HG03378 (cell line): ENCODE results near the gene IGFBP5.

Source experiments
- ATAC-seq: cut with Tn5 transposase; IDR thresholded peaks from one replicate; pipeline ENCODE4 v1.9.1; 2021; ENCODE audit warnings: mild to moderate bottlenecking, moderate library complexity; ENCODE audit not compliant: unreplicated experiment

Gene IGFBP5

DNA sequence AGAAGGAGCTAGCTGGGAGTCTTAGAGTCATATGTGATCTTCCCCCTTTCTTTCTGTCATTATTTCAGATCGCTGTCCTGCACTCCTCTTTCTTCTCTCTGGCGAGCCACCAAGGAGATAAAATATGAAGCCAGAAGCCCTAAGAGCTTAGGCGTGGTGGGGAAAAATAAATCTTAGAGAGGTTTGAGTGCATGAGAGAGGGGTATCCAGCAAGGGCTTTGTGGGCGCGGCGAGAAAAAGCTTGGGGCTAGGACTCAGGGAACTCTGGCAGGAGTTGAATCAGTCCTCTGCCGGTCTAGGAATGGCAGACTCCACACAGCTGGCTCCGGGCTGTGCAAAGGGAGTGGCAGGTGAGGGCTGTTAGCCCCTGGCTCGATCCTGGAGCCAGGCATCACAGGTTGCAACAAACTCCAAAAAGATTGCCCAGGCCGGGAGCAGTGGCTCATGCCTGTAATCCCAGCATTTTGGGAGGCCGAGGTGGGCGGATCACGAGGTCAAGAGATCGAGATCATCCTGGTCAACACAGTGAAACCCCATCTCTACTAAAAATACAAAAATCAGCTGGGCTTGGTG, 20.1 kb upstream of the IGFBP5 start:
- ATAC-seq, result no peak

DNA sequence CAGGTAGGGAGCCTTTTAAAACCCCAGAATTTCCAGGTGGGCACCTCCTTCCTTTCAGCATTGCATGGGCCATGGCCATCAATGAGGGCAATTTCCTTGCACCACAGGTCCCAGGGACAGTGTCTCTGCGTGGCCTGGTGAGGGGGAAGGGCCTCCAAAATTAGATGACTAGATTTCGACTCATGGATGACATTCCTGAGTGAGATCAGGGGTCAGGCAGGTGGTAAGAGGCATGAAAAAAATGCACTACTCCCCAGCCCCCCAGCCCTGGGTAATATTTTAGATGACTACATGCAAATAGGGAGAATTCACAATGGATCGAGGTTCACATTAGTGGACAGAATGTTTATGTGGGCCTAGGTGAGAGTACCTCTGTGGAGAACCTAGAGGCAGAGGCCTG, 19.0 kb upstream of the IGFBP5 start:
- no peak for ATAC-seq

DNA sequence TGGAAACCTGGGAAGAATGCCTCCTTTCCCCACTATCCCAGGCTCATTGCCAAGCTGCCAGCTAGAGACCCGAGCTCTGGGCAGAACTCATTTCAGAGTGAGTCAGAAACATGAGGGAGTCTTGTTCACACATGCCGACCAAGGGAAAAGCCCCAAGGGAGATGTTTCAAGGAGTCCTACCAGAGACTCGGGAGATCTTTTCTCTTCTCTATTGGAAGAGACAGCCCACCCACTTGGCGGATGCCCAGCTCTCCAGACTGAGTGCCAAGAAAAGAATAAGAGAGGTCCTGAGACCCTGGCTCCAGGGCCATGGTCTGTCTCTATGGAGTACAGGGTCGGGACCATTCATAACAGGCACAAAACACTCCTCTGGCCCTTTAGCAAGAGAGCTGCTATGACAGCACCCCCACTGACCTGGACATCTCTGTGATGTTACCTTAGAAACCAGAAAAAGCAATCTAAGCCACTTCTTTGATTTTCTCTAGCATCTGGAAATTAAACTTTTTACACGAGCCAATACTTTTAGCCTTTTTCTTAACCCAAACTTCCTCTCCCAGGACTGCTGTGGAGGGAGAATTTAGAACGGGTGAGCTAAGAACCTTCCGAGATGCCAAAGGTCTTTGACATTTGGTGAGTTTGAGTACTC, 18.5 kb upstream of the IGFBP5 start:
- no peak for ATAC-seq

DNA sequence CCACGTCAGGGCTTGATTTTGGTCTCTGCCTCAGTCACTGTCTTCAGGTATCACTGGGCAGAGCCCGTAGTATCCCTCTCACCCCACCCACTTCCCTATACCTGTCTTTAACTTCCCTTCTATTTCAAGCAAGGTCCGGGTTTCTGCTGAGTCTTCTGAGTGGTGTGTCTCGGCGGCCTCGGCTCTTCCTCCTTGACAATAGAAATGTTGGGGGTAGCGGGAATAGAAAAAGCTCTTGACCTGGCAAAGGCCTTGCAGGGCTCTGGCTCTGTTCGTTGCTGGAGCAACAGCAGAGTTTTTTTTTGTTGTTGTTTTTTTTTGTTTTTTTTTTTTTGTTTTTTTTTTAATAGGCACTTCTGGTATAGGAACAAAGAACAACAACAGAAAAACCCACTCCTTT, 16.0 kb upstream of the IGFBP5 start:
- no peak for ATAC-seq

DNA sequence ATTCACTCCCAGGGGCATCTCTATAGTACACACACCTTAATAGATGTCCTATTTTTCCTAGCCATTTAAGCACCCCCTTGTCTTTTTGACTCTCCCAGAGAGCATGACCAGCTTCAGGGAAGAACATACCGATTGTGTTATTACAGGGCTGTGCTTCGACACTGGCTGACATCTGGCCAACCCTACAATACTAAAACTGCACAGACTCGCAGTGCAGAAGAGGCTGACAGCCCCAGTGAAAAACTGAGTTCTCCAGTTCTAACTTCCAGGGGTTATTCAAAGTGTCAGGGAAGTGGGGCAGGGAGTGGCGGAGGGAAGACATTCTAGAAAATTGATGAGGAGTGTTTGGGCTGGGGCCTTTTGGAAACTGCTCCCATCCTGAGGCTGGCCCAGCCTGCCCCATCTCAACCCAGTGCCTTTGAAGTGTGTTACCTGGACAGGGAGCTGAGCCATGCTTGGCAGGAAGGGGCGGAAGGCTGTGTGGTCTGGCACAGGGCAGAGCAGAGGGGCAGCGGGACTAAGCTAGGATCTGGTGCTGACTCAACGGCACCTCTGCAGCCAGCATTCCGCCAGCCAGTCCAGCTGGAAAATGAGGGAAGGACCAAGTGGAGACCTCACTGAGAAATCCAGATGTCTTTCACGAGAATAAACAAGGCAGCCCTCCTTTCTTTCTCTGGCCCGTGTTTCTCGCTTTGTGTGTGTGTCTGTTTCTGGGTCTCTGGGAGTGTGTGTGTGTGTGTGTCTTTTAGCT, 15.4 kb upstream of the IGFBP5 start:
- no peak for ATAC-seq

DNA sequence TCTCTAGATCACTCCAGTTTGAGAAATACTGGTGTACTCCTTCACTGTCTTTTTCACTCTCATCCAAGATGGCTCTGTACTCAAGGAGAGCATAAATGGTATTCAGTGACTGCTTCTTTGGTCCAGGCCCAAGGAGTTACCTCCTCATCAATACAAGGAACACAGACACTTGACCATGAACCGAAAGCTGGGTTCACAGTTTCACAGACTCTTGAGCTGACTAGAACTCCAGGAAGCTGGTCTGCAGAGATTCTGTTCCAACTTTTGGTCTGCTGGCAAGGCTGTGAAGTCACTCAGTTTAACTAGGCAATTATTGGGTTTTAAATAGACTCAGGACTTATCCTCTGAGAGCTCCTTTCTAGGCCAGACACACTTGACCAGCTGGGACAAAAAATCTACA, 7.4 kb upstream of the IGFBP5 start:
- no peak for ATAC-seq

DNA sequence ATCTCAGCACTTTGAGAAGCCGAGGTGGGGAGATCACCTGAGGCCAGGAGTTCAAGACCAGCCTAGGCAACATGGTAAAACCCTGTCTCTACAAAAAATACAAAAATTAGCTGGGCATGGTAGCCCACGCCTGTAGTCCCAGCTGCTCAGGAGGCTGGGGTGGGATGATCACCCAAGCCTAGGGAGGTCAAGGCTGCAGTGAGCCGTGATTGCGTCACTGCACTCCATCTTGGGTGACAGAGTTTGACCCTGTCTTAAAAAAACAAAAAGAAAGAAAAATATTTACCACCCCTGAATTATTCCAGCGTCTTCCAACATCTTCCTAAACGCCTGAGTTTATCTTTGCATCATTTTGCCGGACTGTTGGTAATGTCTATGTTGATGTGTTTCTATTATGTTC, 6.2 kb upstream of the IGFBP5 start:
- ATAC-seq, result no peak

DNA sequence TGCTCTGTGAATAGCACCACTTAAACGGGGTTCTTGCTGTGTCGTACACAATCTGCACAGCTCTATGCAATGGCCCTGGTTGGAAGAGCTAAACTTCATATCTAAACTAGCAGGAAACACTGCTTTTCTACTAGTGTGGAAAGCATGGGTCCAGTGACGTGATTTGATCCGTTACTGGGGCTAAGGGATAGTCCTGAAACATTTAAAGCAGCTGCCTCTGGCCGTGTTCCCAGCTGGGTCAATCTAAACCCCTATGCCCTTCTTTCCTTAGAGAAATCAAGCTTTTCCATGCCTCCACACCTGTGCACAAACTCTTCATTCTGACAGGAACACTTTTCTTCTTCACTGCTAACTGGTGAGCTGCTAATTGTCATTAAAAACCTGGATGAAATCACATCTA, 5.4 kb upstream of the IGFBP5 start:
- no peak for ATAC-seq

DNA sequence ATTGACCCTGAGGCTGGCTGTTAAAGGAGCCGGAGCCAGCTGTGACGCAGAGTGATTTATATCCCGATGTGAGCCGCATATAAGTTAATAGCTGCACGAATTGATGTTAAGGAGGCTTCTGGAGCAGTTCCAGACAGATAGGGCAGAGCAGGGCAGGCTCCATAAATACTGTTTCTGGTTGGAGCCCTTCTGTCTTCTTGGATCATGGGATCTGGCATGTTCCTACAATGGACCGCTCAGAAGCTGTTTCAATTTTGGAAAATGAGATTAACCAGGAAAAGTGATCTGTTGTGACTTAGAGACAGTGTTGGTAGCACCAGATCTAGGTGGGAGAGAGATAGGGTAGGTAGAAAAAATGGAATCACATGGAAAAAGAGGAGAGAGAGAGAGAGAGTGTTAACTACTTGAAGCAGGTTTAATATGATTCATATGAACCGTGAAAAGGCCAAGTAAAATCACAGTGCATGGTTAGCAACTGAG, 4.8 kb upstream of the IGFBP5 start:
- no peak for ATAC-seq

DNA sequence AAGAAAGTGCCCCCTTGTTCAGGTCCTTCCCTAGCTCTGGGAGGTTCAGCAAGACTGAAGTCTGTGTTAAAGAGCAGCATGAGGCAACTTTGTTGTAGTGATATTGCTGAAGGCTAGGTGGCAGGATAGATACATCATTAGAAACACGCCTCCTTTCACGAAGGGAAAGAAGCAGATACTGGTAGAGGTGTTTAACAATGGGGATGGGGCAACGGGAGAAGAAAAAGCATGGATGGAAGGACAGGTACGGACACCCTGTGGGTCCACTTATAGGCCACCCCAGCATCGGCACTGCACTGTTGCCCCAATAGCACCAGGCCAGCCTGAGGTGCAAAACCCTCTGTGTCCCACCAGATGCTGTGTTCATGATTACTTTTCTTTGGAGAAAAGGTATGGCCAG, 3.5 kb upstream of the IGFBP5 start:
- ATAC-seq, result no peak

DNA sequence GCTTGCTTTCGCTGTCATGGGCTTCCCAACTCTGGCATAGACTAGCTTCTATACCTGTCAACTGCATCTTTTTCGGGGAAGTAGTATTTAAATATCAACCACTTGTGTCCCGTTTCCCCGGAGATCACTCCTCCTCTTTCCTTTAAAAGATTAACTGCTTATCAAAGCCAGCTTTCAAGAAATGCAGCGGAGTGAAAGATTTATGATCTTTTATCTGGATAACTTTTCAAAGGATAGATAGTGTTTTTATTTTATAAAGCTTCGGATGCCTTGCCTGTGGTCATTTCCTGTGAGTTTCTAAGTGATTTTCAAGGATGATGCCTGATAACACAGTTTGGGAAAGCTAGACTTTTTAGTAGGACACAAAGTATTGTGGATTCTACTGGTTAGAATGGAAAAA, 2.9 kb upstream of the IGFBP5 start:
- ATAC-seq, result no peak

DNA sequence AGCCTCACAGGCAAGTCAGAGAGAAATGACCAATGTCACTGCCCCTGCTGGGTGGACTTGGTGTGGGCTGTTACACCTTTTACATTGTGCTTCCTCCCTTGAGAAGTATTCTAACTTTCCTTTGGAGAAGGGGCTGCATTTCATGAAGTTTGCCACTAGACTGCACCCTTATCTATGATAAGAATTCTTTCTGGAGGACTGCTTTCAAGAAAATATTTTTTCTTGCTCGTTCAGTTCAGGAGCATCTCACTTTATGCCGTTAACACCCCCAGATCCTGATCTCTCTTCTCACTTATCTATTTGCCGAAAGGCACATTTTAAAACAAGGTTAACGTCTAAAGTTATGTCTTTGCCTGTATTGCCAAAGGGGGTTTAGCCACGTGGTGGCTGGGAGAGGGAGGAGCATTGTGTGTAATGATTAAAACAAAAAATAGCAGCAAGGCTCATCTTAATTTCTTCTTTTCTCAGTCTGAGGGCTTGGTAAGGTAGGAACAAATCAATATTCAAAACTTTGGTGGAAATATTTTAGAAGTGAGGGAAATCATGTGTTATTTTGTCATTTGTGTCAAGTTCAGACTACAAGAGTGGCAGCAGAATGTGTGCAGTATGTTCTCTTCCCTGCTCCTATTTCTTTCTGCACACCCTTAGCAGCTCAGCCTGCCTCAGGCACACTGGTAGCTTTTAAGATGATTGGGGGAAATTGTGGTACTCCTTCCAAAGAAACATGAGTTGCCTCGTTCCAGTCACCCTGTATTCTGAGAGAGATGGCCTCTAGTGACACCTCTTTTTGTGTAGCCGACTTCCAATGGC, 1.6 kb upstream of the IGFBP5 start:
- ATAC-seq, result no peak

DNA sequence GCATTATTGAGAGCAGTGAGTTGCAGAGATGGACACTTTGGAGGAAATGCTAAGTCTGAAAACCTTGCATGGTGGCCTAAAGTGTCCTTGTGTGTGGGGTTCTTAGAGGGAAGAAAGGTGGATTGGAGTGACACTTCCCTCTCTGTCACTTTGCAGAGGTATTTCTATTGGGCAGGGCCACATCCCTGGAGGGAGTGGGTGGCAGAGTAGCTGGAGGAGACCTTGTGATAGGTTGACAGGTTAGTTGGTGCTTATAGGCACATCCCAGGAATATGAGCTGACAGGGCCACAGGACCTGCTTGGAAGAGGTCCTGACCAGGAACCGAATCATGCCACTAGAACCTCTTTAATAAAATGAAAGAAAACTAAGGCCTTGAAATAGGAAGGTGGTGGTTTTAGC, 972 bp upstream of the IGFBP5 start:
- no peak for ATAC-seq

DNA sequence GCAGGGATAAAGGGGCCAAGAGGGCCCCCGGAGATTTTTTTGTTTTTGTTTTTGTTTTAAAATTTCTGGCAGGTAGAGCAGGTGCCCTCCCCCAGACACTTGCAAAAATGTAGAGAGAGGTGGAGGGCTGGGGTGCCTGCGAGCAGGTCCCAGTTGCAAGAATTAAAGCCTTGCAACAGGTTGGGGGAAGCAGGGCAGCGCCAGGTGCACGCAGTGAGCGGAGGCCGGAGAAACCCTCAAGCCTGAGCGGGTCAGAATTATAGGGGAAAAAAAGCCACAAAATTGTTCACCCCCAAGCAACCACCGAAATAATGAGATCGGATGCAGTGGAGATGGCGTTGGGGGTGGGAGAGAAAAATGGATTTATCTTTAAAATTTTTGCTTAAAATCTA, 527 bp downstream of the IGFBP5 start:
- no peak for ATAC-seq

DNA sequence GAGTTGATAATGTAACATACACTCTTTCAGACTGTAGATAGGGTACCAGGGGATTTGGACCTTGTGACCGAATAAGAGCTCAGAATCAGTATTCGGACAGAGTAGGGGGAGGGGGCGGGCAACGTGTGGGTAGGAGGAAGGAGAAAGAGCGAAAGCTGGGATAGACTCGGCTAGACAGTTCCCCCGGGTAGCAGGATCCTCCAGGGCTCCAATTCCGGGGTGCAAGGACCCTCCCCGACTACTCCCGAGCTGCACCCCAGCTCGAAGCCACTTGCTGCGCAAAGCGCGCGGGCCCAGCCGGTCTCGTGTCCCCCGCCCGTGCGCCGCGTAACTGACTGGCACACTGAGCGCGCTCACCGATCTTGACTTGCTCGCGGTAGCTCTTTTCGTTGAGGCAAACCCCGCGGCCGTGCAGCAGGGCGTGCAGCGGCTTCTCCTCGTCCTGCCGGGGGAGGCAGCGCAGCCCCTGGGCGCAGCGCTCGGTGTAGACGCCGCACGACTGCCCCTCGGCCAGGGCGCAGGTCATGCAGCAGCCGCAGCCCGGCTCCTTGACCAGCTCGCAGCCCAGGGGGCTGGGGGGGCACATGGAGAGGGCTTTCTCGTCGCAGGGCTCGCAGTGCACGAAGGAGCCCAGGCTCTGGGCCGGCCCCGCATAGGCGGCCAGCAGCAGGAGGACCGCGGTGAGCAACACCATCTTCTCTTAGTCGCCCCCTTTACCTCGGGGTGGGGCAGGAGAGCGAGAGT, 1.1 kb downstream of the IGFBP5 start:
- no peak for ATAC-seq

DNA sequence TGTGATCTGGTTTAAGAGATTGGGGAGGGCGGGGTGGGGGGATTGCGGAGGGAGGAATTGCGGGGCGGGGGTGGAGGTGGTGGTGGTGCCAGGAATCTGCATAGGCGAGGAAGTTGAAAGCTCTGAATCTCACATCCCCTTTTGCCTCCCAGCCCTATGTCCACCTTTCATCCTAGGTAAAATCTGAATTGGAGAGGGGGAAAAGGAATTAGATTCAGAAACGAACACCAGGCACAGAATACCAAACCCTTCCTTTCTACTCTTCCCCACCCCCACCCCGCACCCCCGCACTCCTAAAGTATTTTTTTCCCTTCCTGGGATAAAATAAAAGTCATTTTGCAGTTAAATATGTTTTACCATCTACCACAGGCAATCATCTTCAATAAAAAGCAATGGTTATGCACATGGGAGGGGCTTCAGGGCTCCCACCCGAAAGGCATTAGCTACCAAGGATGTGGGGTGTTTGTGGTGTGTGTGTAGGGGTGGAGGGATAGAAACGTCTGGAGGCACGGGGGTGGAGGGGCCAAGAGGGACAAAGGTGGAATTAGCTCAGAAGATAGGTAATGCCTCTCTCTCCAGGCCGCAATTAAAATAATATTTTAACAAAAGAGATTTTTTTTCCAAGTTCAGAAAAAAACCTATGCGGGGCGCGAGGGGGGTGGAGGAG, 1.8 kb downstream of the IGFBP5 start:
- no peak for ATAC-seq

DNA sequence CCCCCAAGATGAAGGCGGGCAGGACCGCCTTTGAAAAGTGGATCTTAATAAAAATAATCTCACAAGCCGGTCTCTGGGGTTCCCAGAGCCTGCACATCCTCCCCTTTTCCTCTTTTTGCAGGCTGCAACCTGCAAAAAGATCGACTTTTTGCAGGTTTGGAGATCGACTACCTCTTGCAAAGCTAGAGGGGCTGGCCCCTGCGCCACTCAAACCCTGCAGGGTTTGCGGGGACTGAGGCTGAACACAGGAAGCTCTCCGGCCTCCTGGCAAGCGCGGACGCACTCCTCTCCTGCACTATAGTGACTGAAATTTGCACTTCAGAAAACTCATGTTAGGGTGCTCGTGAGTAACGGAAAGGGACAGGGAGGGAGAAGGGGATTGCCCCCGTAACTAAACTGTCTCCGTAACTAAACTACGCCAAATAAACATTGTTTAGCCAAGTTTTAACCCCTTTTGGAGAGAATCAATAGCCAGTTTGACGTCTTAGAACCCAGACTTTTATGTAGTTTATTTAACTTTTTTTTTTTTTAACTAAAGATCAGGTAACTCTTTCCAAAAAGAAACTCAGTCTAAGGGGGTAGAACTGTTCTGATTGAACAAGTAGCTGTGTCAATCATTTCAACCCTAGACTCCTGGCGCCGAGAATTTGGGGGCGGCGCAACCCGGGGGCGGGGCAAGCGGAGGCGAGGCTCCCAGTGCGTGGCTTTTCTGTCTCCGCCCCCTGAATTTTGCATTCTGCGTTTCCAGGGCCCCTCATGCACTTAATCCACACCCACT, 2.5 kb downstream of the IGFBP5 start:
- ATAC-seq, result no peak

DNA sequence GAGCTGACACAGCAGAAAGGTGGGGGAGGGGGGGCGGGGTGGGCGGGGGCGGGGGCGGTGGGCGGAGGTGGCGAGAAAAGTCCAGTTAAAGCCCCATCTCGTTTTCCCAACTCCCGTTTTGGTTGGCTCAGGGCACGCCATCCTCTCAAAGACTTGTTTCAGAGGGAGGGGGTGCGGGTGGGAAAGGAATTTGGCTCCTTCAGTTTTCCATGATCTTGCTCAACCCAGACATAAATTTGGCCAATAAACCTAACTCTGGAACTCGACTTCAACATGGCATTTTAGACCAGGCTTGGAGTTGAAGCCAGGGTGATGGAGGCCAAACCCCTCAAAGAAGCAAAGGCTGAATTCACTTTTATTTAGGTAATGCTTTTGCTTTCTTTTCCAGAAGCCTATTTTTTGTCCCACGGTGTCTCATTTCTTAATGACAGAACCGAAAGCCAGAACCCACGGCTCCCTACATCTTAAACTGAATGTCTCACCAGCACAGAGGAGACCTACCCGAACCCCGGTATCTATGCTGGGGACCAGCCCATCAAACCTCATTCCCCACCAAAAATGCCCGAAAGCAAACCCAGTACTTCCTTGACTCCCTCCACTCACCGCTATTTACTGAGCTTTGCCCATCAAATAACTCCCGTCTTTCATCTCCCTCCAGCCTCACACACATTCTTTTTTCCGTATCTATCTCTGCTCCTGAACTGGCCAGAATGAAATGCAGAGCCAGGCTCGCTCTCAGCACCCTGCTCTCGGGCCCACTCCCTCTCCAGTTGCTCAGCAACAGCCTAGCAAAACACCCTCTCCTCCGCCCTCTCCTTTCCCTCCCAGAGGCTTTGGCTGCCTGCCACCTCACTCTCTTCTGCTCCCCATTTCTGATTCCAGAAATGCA, 4.3 kb downstream of the IGFBP5 start:
- ATAC-seq, result no peak

DNA sequence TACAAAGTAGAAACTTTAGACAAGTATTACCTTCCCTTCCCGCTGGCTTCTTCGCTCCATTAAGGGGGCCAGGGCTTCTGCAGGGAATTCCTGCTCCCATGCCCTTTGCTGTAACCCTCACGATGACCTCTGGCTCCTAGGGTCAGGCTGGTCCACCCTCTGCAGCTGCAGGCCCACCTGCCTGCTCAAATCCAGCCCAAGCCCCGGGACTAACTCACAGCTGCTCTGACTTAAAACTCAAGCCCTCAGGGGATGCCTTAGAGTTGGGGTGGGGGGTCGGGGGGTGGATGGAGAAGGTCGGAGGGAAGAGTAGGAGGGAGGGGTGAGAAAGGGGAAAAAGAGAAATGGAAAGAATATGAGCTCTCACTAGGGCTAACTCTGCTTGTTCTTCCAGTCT, 4.9 kb downstream of the IGFBP5 start:
- no peak for ATAC-seq
